Cardiac muscle cell (in vitro differentiated cells and primary cell): Measurements from ENCODE around the gene DBNDD1. TPM values are rescaled to one million over a fixed set of nuclear protein-coding genes. Genes with fewer than 3 reads are reported as not detected.
"Not testable (repeated sequence)": the region's sequence is repeated elsewhere in the genome, so short reads cannot be mapped to it uniquely, and the experiment has no call there.

Experiments used
- DNase-seq, 2 donors: peaks; one replicate each; pipeline versions ENCODE4 v3.0.0 to v3.0.0-alpha.2; 2010 to 2017; ENCODE audit warnings: low read depth in 1 of 2, low spot score in 1 of 2
- H3K27ac ChIP-seq: fragments of 200-600 bp; sonication (generic); 2 replicates; pipeline ENCODE4 v1.5.1; 2016
- H3K27me3 ChIP-seq: fragments of 200-600 bp; sonication (generic); 2 replicates; pipeline ENCODE4 v1.6.0; 2016; ENCODE audit warnings: control low read depth
- H3K36me3 ChIP-seq: fragments of 200-600 bp; sonication (generic); 2 replicates; pipeline ENCODE4 v1.5.1; 2016; ENCODE audit warnings: control low read depth
- H3K4me1 ChIP-seq: fragments of 200-600 bp; sonication (generic); 2 replicates; pipeline ENCODE4 v1.8.1; 2017; ENCODE audit warnings: low read depth, mild to moderate bottlenecking, mixed run types
- H3K4me3 ChIP-seq: fragments of 200-600 bp; sonication (generic); 2 replicates; pipeline ENCODE4 v1.5.1; 2016; ENCODE audit warnings: mild to moderate bottlenecking
- H3K9me3 ChIP-seq: fragments of 200-600 bp; sonication (generic); 2 replicates; pipeline ENCODE4 v1.5.1; 2017; ENCODE audit warnings: low read depth, mild to moderate bottlenecking, control low read depth
- polyA plus RNA-seq: library from polyadenylated mRNA; unstranded; fragments of >200 nt; fragmentation: Nextera tagmentation; extraction: Ambion mirVana; gene quantifications from 2 replicates; pipeline ENCODE4 v1.2.1, GENCODE V29; 2016
- total RNA-seq: library from RNA; depleted of rRNA; stranded (reverse); fragments of >200 nt; gene quantifications from 2 replicates; pipeline ENCODE4 v1.2.3, GENCODE V29; 2016
- TF ChIP-seq, protein P1 (sequence below): IDR thresholded peaks from 2 replicates; pipeline ENCODE4 v1.5.1; 2012; ENCODE audit warnings: low read depth, mild to moderate bottlenecking, low read length

DBNDD1 gene
- total and polyA plus RNA-seq, 2 experiments from 2014 or later = 5.1 to 5.9 TPM

DNA sequence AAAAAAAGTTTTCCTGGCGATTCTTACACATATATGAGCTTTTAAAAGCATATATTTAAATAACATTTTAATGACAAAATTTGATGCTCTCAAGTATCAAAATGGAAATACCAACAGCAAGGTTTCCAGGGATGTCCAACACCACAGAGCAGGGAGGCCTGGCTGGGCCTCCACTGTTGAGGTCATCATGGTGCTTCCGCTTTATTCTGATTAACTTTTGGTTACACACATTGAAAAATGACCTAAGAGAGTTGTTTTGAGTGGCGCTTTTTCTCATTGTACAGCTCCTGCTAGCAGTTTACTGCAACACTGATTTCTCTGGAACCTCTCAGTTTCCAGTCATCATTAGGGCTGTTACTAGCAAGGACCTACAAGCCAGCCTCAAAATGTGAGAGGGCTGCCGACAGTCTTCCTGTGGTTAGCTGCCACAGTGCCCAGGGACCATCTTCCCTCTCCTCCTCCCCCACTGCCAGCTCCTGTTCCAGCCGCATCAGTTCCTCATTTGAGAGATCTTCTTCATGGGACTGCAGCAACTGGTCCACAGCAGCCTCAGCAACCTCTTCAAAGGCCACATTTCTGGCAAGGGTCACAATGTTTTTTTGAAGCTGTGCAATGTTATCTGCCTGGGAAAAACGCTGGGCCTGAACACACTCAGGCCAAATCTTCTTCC lies 49.4 kb downstream of the DBNDD1 start:
- Histone ChIP-seq H3K27me3 (no peaks in the 10 kb centered on the region), H3K4me1 (peaks cover 16% of the 10 kb centered on the region), H3K9me3 (no peaks in the 10 kb centered on the region), H3K36me3 (no peaks in the 10 kb centered on the region), H3K4me3 (no peak overlapping the region), H3K27ac (no peak overlapping the region)
- no peak for DNase-seq
- TF ChIP-seq, protein P1, sequence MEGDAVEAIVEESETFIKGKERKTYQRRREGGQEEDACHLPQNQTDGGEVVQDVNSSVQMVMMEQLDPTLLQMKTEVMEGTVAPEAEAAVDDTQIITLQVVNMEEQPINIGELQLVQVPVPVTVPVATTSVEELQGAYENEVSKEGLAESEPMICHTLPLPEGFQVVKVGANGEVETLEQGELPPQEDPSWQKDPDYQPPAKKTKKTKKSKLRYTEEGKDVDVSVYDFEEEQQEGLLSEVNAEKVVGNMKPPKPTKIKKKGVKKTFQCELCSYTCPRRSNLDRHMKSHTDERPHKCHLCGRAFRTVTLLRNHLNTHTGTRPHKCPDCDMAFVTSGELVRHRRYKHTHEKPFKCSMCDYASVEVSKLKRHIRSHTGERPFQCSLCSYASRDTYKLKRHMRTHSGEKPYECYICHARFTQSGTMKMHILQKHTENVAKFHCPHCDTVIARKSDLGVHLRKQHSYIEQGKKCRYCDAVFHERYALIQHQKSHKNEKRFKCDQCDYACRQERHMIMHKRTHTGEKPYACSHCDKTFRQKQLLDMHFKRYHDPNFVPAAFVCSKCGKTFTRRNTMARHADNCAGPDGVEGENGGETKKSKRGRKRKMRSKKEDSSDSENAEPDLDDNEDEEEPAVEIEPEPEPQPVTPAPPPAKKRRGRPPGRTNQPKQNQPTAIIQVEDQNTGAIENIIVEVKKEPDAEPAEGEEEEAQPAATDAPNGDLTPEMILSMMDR = no peak

DNA sequence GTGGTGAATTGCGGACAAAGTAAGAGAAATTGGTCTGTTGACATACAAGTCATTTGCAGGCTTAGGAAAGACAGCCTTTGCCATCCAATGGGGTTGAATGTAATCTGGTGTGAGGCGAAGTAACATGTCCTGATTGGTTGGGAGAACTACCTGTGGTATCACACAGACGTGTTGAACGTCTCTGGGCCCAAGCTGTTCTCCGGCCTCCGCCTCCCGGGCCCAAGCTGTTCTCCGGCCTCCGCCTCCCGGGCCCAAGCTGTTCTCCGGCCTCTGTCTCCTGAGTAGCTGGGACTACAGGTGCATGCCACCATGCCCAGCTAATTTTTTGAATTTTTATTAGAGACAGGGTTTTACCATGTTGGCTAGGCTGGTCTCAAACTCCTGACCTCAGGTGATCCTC lies 51.2 kb downstream of the DBNDD1 start:
- not testable (repeated sequence) for H3K36me3 ChIP-seq, H3K4me3 ChIP-seq, H3K27me3 ChIP-seq, H3K27ac ChIP-seq, DNase-seq, H3K9me3 ChIP-seq
- peaks cover 13% of the 10 kb centered on the region for H3K4me1 ChIP-seq

DNA sequence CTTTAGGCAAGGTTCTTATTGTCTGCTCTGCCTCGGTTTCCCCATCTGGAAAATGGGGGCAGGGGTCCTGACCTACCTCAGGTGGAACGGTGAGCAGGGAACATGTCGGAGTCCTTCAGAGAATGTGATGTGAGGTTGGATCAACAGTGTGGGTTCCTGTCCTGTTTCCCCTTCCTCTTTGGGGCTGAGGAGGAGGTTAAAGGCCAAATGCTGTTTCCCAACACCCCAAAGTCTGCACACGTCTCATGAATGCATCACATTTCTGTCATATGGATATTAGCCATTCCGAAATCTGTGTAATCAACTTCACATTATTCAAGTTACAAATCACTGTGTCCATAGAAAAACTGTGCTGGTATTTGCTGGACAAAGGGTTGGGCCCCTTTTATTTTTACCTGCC lies 51.8 kb downstream of the DBNDD1 start:
- not testable (repeated sequence) for H3K4me3 ChIP-seq, DNase-seq, H3K36me3 ChIP-seq, H3K9me3 ChIP-seq, H3K27me3 ChIP-seq, H3K27ac ChIP-seq
- H3K4me1 ChIP-seq = peaks cover 13% of the 10 kb centered on the region

DNA sequence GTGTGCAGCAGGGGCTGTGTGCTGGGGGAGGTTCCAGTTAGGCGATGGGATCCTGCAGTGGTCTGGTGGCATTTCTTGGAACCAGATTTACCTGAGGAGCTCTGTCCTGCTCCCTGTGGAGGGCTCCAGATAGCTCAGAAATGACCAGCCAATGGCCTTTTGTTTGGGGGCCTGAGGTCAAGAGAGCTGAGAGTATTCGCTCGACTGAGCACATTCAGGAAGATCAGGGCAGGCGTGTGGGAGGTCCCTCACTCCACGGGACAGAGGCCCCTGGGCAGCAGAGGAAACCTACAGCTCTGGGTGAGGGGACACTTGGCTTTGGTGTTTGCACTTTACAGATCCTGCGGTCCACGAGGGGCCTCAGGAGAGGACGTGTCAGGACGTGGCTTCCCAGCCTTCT lies 52.5 kb downstream of the DBNDD1 start:
- H3K36me3 ChIP-seq = peaks cover 2% of the 10 kb centered on the region
- TF ChIP-seq, protein P1 = no peak
- no peaks in the 10 kb centered on the region for H3K9me3 ChIP-seq
- H3K4me3 ChIP-seq = no peak overlapping the region
- DNase-seq = no peak
- H3K27ac ChIP-seq = no peak overlapping the region
- peaks cover 9% of the 10 kb centered on the region for H3K4me1 ChIP-seq
- H3K27me3 ChIP-seq = no peaks in the 10 kb centered on the region

DNA sequence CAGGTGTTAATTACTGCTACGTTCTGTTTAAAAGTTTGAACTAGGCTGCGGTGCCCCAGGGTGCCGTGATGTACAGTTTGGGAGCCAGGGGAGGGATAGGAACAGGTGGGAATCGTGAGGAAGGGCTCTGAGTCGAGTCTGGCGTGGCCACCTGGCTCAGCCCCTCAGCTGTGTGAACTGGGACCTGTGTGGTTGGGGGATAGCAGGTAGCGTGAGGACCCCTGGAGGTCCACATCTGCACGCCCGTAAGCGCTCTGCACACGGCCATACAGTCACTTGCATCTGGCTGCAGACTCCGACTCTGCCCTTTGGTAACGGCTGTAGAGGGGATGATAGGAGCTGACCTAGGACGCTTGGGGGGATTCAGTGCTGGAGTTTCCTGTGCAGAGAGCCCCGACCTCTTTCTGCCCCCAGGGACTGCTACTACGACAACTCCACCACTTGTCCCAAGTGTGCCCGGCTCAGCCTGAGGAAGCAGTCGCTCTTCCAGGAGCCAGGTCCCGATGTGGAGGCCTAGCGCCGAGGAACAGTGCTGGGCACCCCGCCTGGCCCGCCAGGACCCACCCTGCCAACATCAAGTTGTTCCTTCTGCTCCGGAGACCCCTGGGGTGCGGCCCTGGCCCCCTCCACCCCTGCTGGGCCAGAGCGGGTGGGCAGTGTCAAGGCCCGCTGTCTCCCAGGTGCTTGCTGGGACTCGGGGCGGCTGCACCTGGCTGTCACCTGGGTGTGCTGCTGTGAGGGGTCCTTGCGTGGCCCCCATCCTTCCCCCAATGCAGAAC lies 53.6 kb downstream of the DBNDD1 start:
- no peak for DNase-seq
- no peaks in the 10 kb centered on the region for H3K9me3 ChIP-seq
- H3K4me3 ChIP-seq = no peak overlapping the region
- no peaks in the 10 kb centered on the region for H3K4me1 ChIP-seq
- no peak overlapping the region for H3K27ac ChIP-seq
- no peaks in the 10 kb centered on the region for H3K27me3 ChIP-seq
- TF ChIP-seq, protein P1 = no peak
- peaks cover 6% of the 10 kb centered on the region for H3K36me3 ChIP-seq

DNA sequence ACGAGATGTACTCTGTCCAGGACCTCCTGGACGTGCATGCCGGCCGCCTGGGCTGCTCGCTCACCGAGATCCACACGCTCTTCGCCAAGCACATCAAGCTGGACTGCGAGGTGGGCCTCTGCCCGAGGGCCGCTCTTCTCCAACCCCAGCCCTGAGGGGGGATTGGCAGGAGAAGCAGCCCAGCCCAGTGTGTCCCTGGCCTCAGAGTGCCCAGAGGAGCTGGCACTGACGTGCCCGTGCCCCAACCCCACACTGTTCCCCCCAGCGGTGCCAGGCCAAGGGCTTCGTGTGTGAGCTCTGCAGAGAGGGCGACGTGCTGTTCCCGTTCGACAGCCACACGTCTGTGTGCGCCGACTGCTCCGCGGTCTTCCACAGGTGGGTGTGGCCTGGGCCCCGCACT lies 55.1 kb downstream of the DBNDD1 start:
- TF ChIP-seq, protein P1 = no peak
- H3K4me1 ChIP-seq = no peaks in the 10 kb centered on the region
- H3K9me3 ChIP-seq = no peaks in the 10 kb centered on the region
- H3K27ac ChIP-seq = no peak overlapping the region
- DNase-seq = no peak
- H3K36me3 ChIP-seq = peaks cover 7% of the 10 kb centered on the region
- no peak overlapping the region for H3K4me3 ChIP-seq
- H3K27me3 ChIP-seq = no peaks in the 10 kb centered on the region
